Thoracic aorta endothelial cell (primary cell): ENCODE measurements around the gene GEMIN8. TPM values are rescaled to one million over a fixed set of nuclear protein-coding genes. Genes with fewer than 3 reads are reported as not detected.

ENCODE experiments used
- total RNA-seq: library from RNA; depleted of rRNA; stranded (reverse); fragments of >200 nt; gene quantifications from 2 replicates; pipeline ENCODE4 v1.2.3, GENCODE V29; 2012

The GEMIN8 gene
- 12.6 and 15.4 TPM in 2 replicates for total RNA-seq

GRCh38 chrX:14029425-14030173, at the start of gene GEMIN8:
Gene GEMIN8, minus strand, starts transcription at chrX:14029892. Its CDS starts 8,414 bp downstream, at chrX:14021478.

Other genes with a start within 250 kb of the GEMIN8 start
- 1.3 and 1.9 TPM in 2 replicates for gene GPM6B, start 212.8 kb downstream of the GEMIN8 start, total RNA-seq